Astrocyte of the cerebellum (primary cell): ENCODE measurements around the gene LRP1-AS.

Experiments used
- DNase-seq: peaks from one replicate; pipeline ENCODE4 v3.0.0-alpha.2; 2011; ENCODE audit warnings: low read depth
- H3K4me3 ChIP-seq: 2 replicates; pipeline ENCODE4 v1.5.1; 2011; ENCODE audit warnings: mild to moderate bottlenecking, low read depth, low read length, moderate library complexity
- CTCF ChIP-seq: IDR thresholded peaks from 2 replicates; pipeline ENCODE4 v1.5.1; 2012; ENCODE audit warnings: low read length, low read depth, moderate library complexity, mild to moderate bottlenecking; ENCODE audit errors: missing control alignments
- in situ Hi-C: cut with HindIII; loops from 2 replicates; pipeline ENCODE4 v1.10.0; 2017; ENCODE audit warnings: low sequenced_read_pairs

The LRP1-AS gene

GRCh38 chr12:57146961-57147944, at the start of gene LRP1-AS:
LRP1-AS (minus strand) TSS chr12:57147619.
- no peak for DNase-seq
- peak; percentile 3 for TF ChIP-seq CTCF
- H3K4me3 ChIP-seq, result no peak within 1 kb of the TSS
- in situ Hi-C loops, result no loop called here

- H3K4me3 ChIP-seq, result no peak overlapping the region
- in situ Hi-C loops, result no loop called here
- TF ChIP-seq CTCF, result no peak
- DNase-seq, result no peak
Measured at GRCh38 chr12:57196956-57197355, 49.5 kb upstream of the LRP1-AS start.

GRCh38 chr12:57196439-57196838, 49.0 kb upstream of the LRP1-AS start:
- no peak overlapping the region for H3K4me3 ChIP-seq
- no peak for DNase-seq
- TF ChIP-seq CTCF, result no peak
- in situ Hi-C loops, result no loop called here

GRCh38 chr12:57195611-57196371, 48.4 kb upstream of the LRP1-AS start:
- no peak overlapping the region for H3K4me3 ChIP-seq
- no peak for DNase-seq
- TF ChIP-seq CTCF, result no peak
- in situ Hi-C loops, result no loop called here

- no peak overlapping the region for H3K4me3 ChIP-seq
- no peak for TF ChIP-seq CTCF
- in situ Hi-C loops, result no loop called here
- DNase-seq, result no peak
Measured at GRCh38 chr12:57195186-57195585, 47.8 kb upstream of the LRP1-AS start.

- DNase-seq, result no peak
- TF ChIP-seq CTCF, result no peak
- in situ Hi-C loops, result no loop called here
- no peak overlapping the region for H3K4me3 ChIP-seq
Measured at GRCh38 chr12:57194253-57194652, 46.8 kb upstream of the LRP1-AS start.
